Fibroblast of mammary gland (primary cell): ENCODE data around the gene BMS1.
"Not testable (repeated sequence)": the region's sequence is repeated elsewhere in the genome, so short reads cannot be mapped to it uniquely, and the experiment has no call there.

Source experiments
- DNase-seq: peaks from one replicate; pipeline ENCODE4 v3.0.0-alpha.2; 2010; ENCODE audit warnings: low read depth
- H3K4me3 ChIP-seq: 2 replicates; pipeline ENCODE4 v1.5.1; 2011; ENCODE audit warnings: low read depth, mild to moderate bottlenecking, low read length, moderate library complexity; ENCODE audit not compliant: control insufficient read depth
- CTCF ChIP-seq: conservative IDR thresholded peaks from 2 replicates; pipeline ENCODE4 v1.5.1; 2011; ENCODE audit warnings: low read depth, low read length, inconsistent platforms; ENCODE audit not compliant: control insufficient read depth, insufficient read depth

BMS1 gene

GRCh38 chr10:42866115-42866995 lies 83.8 kb downstream of the BMS1 start:
- peak; percentile 43 for TF ChIP-seq CTCF
- no peak overlapping the region for H3K4me3 ChIP-seq
- DNase-seq = peak; percentile 65

GRCh38 chr10:42867571-42867970 lies 85.0 kb downstream of the BMS1 start:
- DNase-seq = no peak
- TF ChIP-seq CTCF = no peak

GRCh38 chr10:42868530-42868929 lies 85.9 kb downstream of the BMS1 start:
- no peak overlapping the region for H3K4me3 ChIP-seq
- TF ChIP-seq CTCF = no peak
- no peak for DNase-seq

More at GRCh38 chr10:42867571-42867970, 85.0 kb downstream of the BMS1 start:
- no peak overlapping the region for H3K4me3 ChIP-seq

- TF ChIP-seq CTCF = no peak
- DNase-seq = no peak
These were observed 87.4 kb downstream of the BMS1 start for GRCh38 chr10:42869977-42870350.

GRCh38 chr10:42871138-42871641 lies 88.6 kb downstream of the BMS1 start:
- H3K4me3 ChIP-seq, DNase-seq: not testable (repeated sequence)

More at GRCh38 chr10:42869977-42870350, 87.4 kb downstream of the BMS1 start:
- H3K4me3 ChIP-seq = no peak overlapping the region

GRCh38 chr10:42871823-42872222 lies 89.2 kb downstream of the BMS1 start:
- H3K4me3 ChIP-seq = no peak overlapping the region
- DNase-seq = no peak
- no peak for TF ChIP-seq CTCF

- DNase-seq = no peak
- H3K4me3 ChIP-seq = no peak overlapping the region
- no peak for TF ChIP-seq CTCF
These were observed 90.4 kb downstream of the BMS1 start for GRCh38 chr10:42872865-42873435.
